GM12878 (cell line): ENCODE measurements around the gene RND2. TPM values are rescaled to one million over a fixed set of nuclear protein-coding genes. Genes with fewer than 3 reads are reported as not detected.

Experiments used
- EP300 ChIP-seq, 2 experiments: fragments of 150-350 bp in 1 of 2; IDR thresholded peaks; 2 replicates each; pipeline ENCODE4 v1.6.1; 2011 to 2012; ENCODE audit warnings: low read depth in 2 of 2, low read length in 2 of 2, borderline replicate concordance in 1 of 2, improper control_type of control experiment in 1 of 2, inconsistent platforms in 1 of 2; ENCODE audit not compliant: control insufficient read depth in 1 of 2
- GABPA ChIP-seq: IDR thresholded peaks from 2 replicates; pipeline ENCODE4 v1.6.1; 2014; ENCODE audit warnings: antibody characterized with exemption, low read depth, mild to moderate bottlenecking, inconsistent platforms
- IKZF1 ChIP-seq: fragments of 450-650 bp; conservative IDR thresholded peaks from 2 replicates; pipeline ENCODE4 v1.6.1; 2017; ENCODE audit warnings: antibody characterized with exemption, mild to moderate bottlenecking
- IKZF2 ChIP-seq, 2 experiments: fragments of 450-650 bp; IDR thresholded peaks; 2 replicates each; pipeline ENCODE4 v1.6.1; 2017; ENCODE audit warnings: mild to moderate bottlenecking in 2 of 2, moderate library complexity in 2 of 2
- NFYA ChIP-seq: IDR thresholded peaks from 2 replicates; pipeline ENCODE4 v1.6.1; 2011; ENCODE audit warnings: low read depth, mild to moderate bottlenecking, low read length, improper control_type of control experiment, borderline replicate concordance
- PML ChIP-seq: IDR thresholded peaks from 2 replicates; pipeline ENCODE4 v1.6.1; 2012; ENCODE audit warnings: low read length, inconsistent platforms
- RELA ChIP-seq: fragments of 450-650 bp; IDR thresholded peaks from 2 replicates; pipeline ENCODE4 v1.8.0; 2014; ENCODE audit warnings: borderline replicate concordance; ENCODE audit not compliant: partially characterized antibody
- RFX5 ChIP-seq: IDR thresholded peaks from 2 replicates; pipeline ENCODE4 v1.6.1; 2011; ENCODE audit warnings: low read depth, low read length, improper control_type of control experiment
- STAT1 ChIP-seq: fragments of 450-650 bp; conservative IDR thresholded peaks from 2 replicates; pipeline ENCODE4 v1.6.1; 2014; ENCODE audit warnings: antibody characterized with exemption, mild to moderate bottlenecking
- YBX1 ChIP-seq: fragments of 450-650 bp; IDR thresholded peaks from 2 replicates; pipeline ENCODE4 v1.6.1; 2016; ENCODE audit warnings: antibody characterized with exemption
- polyA plus RNA-seq, 11 experiments: library from polyadenylated mRNA; depleted of rRNA in 4 of 11; unstranded in 6 of 11; stranded (reverse) in 5 of 11; fragments of >200 nt; fragmentation: Nextera tagmentation in 4 of 11; fragmentation: Illumina TruSeq in 1 of 11; extraction: Ambion mirVana in 4 of 11; extraction: Trizol in 1 of 11; gene quantifications; 1 replicate in 1 of 11; 2 replicates in 10 of 11; pipeline versions ENCODE4 v1.2.1 to v1.2.3, GENCODE V29; 2011 to 2016; ENCODE audit warnings: inconsistent platforms in 2 of 11, missing spikeins in 2 of 11, low read depth in 1 of 11
- total RNA-seq, 4 experiments: library from RNA; depleted of rRNA in 3 of 4; stranded (reverse); fragments of >200 nt in 3 of 4; fragmentation: Illumina TruSeq in 1 of 4; extraction: Trizol in 1 of 4; gene quantifications; 2 replicates each; pipeline versions ENCODE4 v1.2.1 to v1.2.3, GENCODE V29; 2013 to 2021
- TF ChIP-seq, protein P1 (sequence below): fragments of 450-650 bp; IDR thresholded peaks from 2 replicates; pipeline ENCODE4 v1.6.1; 2017; ENCODE audit warnings: mild to moderate bottlenecking, moderate library complexity
- TF ChIP-seq, protein P2 (sequence below): IDR thresholded peaks from 2 replicates; pipeline ENCODE4 v1.6.1; 2011; ENCODE audit warnings: low read depth, low read length, improper control_type of control experiment, borderline replicate concordance
- TF ChIP-seq, protein P3 (sequence below): IDR thresholded peaks from 2 replicates; pipeline ENCODE4 v1.6.1; 2012; ENCODE audit warnings: mild to moderate bottlenecking, low read depth, low read length
- TF ChIP-seq, protein P4 (sequence below), 3 experiments: IDR thresholded peaks in 2 of 3; conservative IDR thresholded peaks in 1 of 3; 2 replicates each; pipeline ENCODE4 v1.5.1; 2011; ENCODE audit warnings: low read depth in 3 of 3, low read length in 3 of 3, mild to moderate bottlenecking in 3 of 3, control low read depth in 2 of 3, moderate library complexity in 2 of 3, inconsistent platforms in 1 of 3, mixed read lengths in 1 of 3; ENCODE audit not compliant: control insufficient read depth in 2 of 3, insufficient read depth in 1 of 3; ENCODE audit errors: extremely low read depth in 1 of 3

The RND2 gene
- total and polyA plus RNA-seq, 10 of the 15 experiments (the other 5 are each of a cell fraction or from before 2014, with no cell fraction given): 0.01 to 0.05 (median 0.03) TPM; not detected in 6

DNA sequence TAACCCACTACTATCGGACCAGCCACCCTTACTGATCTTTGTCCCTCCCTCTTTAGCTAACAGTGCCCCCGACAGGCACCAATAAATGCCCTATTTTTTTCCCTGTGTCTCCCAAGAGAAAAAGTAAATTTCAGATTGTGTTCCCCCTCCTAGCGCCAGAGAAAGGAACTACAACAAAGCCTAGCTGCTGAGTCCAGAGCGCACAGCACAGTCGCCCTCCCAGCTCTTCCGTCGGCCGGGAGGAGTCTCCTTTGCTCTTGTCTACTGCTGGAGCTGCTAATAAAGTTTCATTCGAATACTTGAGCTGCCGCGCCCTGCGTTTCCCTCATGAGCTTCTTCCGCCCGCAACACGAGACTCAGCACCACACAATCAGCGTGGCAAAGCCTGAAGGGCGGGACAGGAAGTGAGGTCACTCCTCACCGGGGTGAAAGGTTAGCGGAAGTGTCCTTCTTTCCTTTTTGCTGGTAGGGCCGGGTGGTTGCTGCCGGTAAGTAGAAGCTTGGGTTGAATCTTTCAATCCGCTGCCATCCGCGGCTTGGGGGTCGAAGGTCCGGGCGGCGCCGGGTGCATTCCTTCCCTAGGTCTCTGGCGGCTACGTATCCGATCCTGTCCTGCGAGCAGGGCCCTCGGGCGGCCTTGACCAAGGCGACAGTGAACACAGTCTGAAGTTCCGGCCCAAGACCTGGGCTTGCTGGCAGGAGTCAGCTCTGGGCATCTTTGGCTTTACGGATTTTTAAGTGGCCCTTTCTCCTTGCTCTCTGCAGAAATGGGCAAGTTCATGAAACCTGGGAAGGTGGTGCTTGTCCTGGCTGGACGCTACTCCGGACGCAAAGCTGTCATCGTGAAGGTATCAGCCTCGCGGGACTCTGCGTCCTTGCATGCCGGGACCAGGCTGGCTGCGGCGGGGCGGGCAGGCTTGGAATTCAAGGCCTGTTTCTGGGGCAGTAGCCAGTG, 26.8 kb upstream of the RND2 start, which contains the start of gene RPL27 (continued):
- TF ChIP-seq, protein P1, sequence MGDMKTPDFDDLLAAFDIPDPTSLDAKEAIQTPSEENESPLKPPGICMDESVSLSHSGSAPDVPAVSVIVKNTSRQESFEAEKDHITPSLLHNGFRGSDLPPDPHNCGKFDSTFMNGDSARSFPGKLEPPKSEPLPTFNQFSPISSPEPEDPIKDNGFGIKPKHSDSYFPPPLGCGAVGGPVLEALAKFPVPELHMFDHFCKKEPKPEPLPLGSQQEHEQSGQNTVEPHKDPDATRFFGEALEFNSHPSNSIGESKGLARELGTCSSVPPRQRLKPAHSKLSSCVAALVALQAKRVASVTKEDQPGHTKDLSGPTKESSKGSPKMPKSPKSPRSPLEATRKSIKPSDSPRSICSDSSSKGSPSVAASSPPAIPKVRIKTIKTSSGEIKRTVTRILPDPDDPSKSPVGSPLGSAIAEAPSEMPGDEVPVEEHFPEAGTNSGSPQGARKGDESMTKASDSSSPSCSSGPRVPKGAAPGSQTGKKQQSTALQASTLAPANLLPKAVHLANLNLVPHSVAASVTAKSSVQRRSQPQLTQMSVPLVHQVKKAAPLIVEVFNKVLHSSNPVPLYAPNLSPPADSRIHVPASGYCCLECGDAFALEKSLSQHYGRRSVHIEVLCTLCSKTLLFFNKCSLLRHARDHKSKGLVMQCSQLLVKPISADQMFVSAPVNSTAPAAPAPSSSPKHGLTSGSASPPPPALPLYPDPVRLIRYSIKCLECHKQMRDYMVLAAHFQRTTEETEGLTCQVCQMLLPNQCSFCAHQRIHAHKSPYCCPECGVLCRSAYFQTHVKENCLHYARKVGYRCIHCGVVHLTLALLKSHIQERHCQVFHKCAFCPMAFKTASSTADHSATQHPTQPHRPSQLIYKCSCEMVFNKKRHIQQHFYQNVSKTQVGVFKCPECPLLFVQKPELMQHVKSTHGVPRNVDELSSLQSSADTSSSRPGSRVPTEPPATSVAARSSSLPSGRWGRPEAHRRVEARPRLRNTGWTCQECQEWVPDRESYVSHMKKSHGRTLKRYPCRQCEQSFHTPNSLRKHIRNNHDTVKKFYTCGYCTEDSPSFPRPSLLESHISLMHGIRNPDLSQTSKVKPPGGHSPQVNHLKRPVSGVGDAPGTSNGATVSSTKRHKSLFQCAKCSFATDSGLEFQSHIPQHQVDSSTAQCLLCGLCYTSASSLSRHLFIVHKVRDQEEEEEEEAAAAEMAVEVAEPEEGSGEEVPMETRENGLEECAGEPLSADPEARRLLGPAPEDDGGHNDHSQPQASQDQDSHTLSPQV: no peak
- TF ChIP-seq, protein P2, sequence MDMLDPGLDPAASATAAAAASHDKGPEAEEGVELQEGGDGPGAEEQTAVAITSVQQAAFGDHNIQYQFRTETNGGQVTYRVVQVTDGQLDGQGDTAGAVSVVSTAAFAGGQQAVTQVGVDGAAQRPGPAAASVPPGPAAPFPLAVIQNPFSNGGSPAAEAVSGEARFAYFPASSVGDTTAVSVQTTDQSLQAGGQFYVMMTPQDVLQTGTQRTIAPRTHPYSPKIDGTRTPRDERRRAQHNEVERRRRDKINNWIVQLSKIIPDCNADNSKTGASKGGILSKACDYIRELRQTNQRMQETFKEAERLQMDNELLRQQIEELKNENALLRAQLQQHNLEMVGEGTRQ: peak; percentile 32; the same call in 1 of the 2 replicates
- peak; percentile 83 for TF ChIP-seq RELA
- TF ChIP-seq RFX5: peak; percentile 47; the same call in 1 of the 2 replicates
- peak; percentile 97 for TF ChIP-seq GABPA
- TF ChIP-seq, protein P3, sequence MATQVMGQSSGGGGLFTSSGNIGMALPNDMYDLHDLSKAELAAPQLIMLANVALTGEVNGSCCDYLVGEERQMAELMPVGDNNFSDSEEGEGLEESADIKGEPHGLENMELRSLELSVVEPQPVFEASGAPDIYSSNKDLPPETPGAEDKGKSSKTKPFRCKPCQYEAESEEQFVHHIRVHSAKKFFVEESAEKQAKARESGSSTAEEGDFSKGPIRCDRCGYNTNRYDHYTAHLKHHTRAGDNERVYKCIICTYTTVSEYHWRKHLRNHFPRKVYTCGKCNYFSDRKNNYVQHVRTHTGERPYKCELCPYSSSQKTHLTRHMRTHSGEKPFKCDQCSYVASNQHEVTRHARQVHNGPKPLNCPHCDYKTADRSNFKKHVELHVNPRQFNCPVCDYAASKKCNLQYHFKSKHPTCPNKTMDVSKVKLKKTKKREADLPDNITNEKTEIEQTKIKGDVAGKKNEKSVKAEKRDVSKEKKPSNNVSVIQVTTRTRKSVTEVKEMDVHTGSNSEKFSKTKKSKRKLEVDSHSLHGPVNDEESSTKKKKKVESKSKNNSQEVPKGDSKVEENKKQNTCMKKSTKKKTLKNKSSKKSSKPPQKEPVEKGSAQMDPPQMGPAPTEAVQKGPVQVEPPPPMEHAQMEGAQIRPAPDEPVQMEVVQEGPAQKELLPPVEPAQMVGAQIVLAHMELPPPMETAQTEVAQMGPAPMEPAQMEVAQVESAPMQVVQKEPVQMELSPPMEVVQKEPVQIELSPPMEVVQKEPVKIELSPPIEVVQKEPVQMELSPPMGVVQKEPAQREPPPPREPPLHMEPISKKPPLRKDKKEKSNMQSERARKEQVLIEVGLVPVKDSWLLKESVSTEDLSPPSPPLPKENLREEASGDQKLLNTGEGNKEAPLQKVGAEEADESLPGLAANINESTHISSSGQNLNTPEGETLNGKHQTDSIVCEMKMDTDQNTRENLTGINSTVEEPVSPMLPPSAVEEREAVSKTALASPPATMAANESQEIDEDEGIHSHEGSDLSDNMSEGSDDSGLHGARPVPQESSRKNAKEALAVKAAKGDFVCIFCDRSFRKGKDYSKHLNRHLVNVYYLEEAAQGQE: no peak
- TF ChIP-seq EP300 (IDR thresholded peaks at IDR 0.05; ENCODE audit: borderline replicate concordance in 1 of 2, control insufficient read depth in 1 of 2, low read depth in 2 of 2, low read length in 2 of 2): peak in 1 of 2 experiments; percentile 73; a peak in 2 of 4 replicates
- peak; percentile 74 to 85 for TF ChIP-seq IKZF2 (IDR thresholded peaks at IDR 0.05)
- TF ChIP-seq NFYA: no peak
- peak; percentile 93 for TF ChIP-seq IKZF1
- peak; percentile 96 for TF ChIP-seq STAT1
- TF ChIP-seq, protein P4, sequence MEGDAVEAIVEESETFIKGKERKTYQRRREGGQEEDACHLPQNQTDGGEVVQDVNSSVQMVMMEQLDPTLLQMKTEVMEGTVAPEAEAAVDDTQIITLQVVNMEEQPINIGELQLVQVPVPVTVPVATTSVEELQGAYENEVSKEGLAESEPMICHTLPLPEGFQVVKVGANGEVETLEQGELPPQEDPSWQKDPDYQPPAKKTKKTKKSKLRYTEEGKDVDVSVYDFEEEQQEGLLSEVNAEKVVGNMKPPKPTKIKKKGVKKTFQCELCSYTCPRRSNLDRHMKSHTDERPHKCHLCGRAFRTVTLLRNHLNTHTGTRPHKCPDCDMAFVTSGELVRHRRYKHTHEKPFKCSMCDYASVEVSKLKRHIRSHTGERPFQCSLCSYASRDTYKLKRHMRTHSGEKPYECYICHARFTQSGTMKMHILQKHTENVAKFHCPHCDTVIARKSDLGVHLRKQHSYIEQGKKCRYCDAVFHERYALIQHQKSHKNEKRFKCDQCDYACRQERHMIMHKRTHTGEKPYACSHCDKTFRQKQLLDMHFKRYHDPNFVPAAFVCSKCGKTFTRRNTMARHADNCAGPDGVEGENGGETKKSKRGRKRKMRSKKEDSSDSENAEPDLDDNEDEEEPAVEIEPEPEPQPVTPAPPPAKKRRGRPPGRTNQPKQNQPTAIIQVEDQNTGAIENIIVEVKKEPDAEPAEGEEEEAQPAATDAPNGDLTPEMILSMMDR (IDR thresholded peaks at IDR 0.05 in 2 of 3, conservative IDR thresholded peaks at IDR 0.05 in 1 of 3; ENCODE audit: control insufficient read depth in 2 of 3, extremely low read depth in 1 of 3, insufficient read depth in 1 of 3, low read depth in 3 of 3, low read length in 3 of 3): peak; percentile 83 to 89 (median 88)
- no peak for TF ChIP-seq YBX1
- peak; percentile 98 for TF ChIP-seq PML
